OCI-LY7 (cell line): ENCODE data around the gene SLC39A13. TPM values are rescaled to one million over a fixed set of nuclear protein-coding genes. Genes with fewer than 3 reads are reported as not detected.

Experiments used
- BruUV-seq: library from RNA; stranded (reverse); fragments of 400-500 nt; replicated peaks from 2 replicates; lab custom pipeline; 2021; lab: Mats Ljungman, UMichigan
- CTCF ChIA-PET: fragments of 300-600 bp; sonication (Branson Sonifier 250); formaldehyde crosslinking; loops from one replicate; lab custom pipeline; 2022; ENCODE audit warnings: antibody characterized with exemption; ENCODE audit not compliant: unreplicated experiment; lab: Charles Lee
- POLR2A ChIA-PET: fragments of 300-600 bp; sonication (Branson Sonifier 250); formaldehyde crosslinking; loops from one replicate; lab custom pipeline; 2022; ENCODE audit warnings: antibody characterized with exemption; lab: Charles Lee
- DNase-seq: peaks from one replicate; pipeline ENCODE4 v3.0.0-alpha.2; 2015; ENCODE audit warnings: low spot score
- H2AFZ ChIP-seq: fragments of 200-600 bp; sonication (generic), shearing (Covaris generic); 2 replicates; pipeline ENCODE4 v1.6.1; 2014; ENCODE audit warnings: mild to moderate bottlenecking, antibody characterized with exemption, low read length, moderate library complexity
- H3K27ac ChIP-seq: fragments of 200-600 bp; sonication (generic); 2 replicates; pipeline ENCODE4 v1.5.1; 2014; ENCODE audit warnings: mixed run types, low read depth, mild to moderate bottlenecking, moderate library complexity, low read length, inconsistent platforms; ENCODE audit not compliant: poor library complexity, severe bottlenecking
- H3K36me3 ChIP-seq: fragments of 200-600 bp; sonication (generic); 2 replicates; pipeline ENCODE4 v1.6.1; 2014; ENCODE audit warnings: mild to moderate bottlenecking, antibody characterized with exemption, low read length, moderate library complexity, mixed read lengths; ENCODE audit not compliant: insufficient read depth
- H3K4me1 ChIP-seq: fragments of 200-600 bp; sonication (generic); 2 replicates; pipeline ENCODE4 v1.5.1; 2014; ENCODE audit warnings: mild to moderate bottlenecking, low read length; ENCODE audit not compliant: insufficient read depth, poor library complexity, severe bottlenecking
- H3K4me2 ChIP-seq: fragments of 200-600 bp; sonication (generic); 2 replicates; pipeline ENCODE4 v1.6.1; 2014; ENCODE audit warnings: mild to moderate bottlenecking, low read length
- H3K4me3 ChIP-seq: fragments of 200-600 bp; sonication (generic); 2 replicates; pipeline ENCODE4 v1.5.1; 2014; ENCODE audit warnings: mild to moderate bottlenecking, low read depth, low read length; ENCODE audit not compliant: poor library complexity, severe bottlenecking
- H3K79me2 ChIP-seq: fragments of 200-600 bp; sonication (generic); 2 replicates; pipeline ENCODE4 v1.6.1; 2016; ENCODE audit warnings: low read depth, mild to moderate bottlenecking, low read length, moderate library complexity, mixed read lengths; ENCODE audit not compliant: insufficient read depth
- H3K9me2 ChIP-seq: fragments of 200-600 bp; sonication (generic); 2 replicates; pipeline ENCODE4 v1.6.1; 2016; ENCODE audit warnings: mild to moderate bottlenecking, low read length, mixed read lengths; ENCODE audit not compliant: insufficient read depth
- H3K9me3 ChIP-seq: fragments of 200-600 bp; sonication (generic); 2 replicates; pipeline ENCODE4 v1.6.1; 2014; ENCODE audit warnings: mild to moderate bottlenecking, mixed run types, low read length, mixed read lengths
- H4K20me1 ChIP-seq: fragments of 200-600 bp; sonication (generic); 2 replicates; pipeline ENCODE4 v1.6.1; 2014; ENCODE audit warnings: mild to moderate bottlenecking, antibody characterized with exemption, low read length, moderate library complexity, mixed read lengths; ENCODE audit not compliant: insufficient read depth
- CTCF ChIP-seq: fragments of 200-600 bp; sonication (generic); conservative IDR thresholded peaks from 2 replicates; pipeline ENCODE4 v1.5.1; 2014; ENCODE audit warnings: mild to moderate bottlenecking, antibody characterized with exemption, low read length, moderate library complexity, mixed read lengths
- EZH2phosphoT487 ChIP-seq: fragments of 200-600 bp; sonication (generic); IDR thresholded peaks from 2 replicates; pipeline ENCODE4 v1.6.1; 2018; ENCODE audit warnings: low read depth, borderline replicate concordance, mild to moderate bottlenecking, mixed run types, antibody characterized with exemption, low read length, moderate library complexity, mixed read lengths
- intact Hi-C: fragments of 100-400 bp; cut with micrococcal nuclease; formaldehyde crosslinking; loops from one replicate; pipeline ENCODE4 v1.10.0; 2022; ENCODE audit not compliant: unreplicated experiment
- total RNA-seq, 2 experiments: library from RNA; depleted of rRNA in 1 of 2; stranded (reverse); fragments of >200 nt in 1 of 2; shearing (Covaris generic) in 1 of 2; gene quantifications; 2 replicates each; pipeline ENCODE4 v1.2.3, GENCODE V29; 2014 to 2022

The SLC39A13 gene
- total RNA-seq, 2 experiments from 2014 or later = 30.5 to 31.8 TPM

DNA sequence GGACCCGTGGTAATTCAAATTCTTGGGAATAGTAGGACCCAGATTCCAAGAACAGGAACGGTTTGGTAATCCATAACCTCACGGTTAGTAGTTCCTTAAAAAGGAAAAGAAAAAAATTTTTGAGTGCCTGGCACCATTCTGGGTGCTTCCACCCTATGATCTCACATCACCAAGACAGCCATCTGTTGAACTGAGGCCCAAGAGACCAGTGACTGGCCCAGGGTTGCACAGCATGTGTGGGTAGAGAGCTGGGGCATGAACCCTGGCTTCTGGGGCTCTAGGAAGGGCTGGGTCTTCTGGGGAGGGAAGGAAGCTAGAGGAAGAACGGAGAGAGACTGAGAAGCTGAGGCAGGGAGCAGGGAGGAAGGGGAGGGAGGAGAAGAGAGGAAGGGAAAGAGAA is 25.3 kb upstream of the SLC39A13 start:
- H3K9me3 ChIP-seq = no peaks in the 10 kb centered on the region
- intact Hi-C loops = no loop called here
- POLR2A ChIA-PET = no interaction called here
- H3K4me1 ChIP-seq = peaks cover 13% of the 10 kb centered on the region
- no TSS peak for BruUV-seq
- no peak overlapping the region for H3K4me3 ChIP-seq
- no peak overlapping the region for H3K4me2 ChIP-seq
- H3K36me3 ChIP-seq = no peaks in the 10 kb centered on the region
- no peaks in the 10 kb centered on the region for H3K9me2 ChIP-seq
- no peak overlapping the region for H2AFZ ChIP-seq
- H4K20me1 ChIP-seq = no peaks in the 10 kb centered on the region
- no peak for DNase-seq
- no peak overlapping the region for H3K27ac ChIP-seq
- H3K79me2 ChIP-seq = peaks cover 3% of the 10 kb centered on the region; the same call in 1 of the 2 replicates
- CTCF ChIA-PET = no interaction called here
- TF ChIP-seq CTCF (no peak), EZH2phosphoT487 (no peak)

- no peak for TF ChIP-seq CTCF
- TF ChIP-seq EZH2phosphoT487 = no peak
- ChIA-PET CTCF (no interaction called here), POLR2A (no interaction called here)
- H3K9me3 ChIP-seq = no peaks in the 10 kb centered on the region
- H3K36me3 ChIP-seq = no peaks in the 10 kb centered on the region
- no TSS peak for BruUV-seq
- H3K4me3 ChIP-seq = no peak overlapping the region
- no peaks in the 10 kb centered on the region for H3K79me2 ChIP-seq
- H3K9me2 ChIP-seq = no peaks in the 10 kb centered on the region
- H3K27ac ChIP-seq = no peak overlapping the region
- DNase-seq = no peak
- peaks cover 3% of the 10 kb centered on the region for H3K4me1 ChIP-seq
- intact Hi-C loops = no loop called here
- H2AFZ ChIP-seq = no peak overlapping the region
- no peak overlapping the region for H3K4me2 ChIP-seq
- no peaks in the 10 kb centered on the region for H4K20me1 ChIP-seq
These were observed 23.9 kb upstream of the SLC39A13 start for GRCh38 chr11:47384498-47384897.

DNA sequence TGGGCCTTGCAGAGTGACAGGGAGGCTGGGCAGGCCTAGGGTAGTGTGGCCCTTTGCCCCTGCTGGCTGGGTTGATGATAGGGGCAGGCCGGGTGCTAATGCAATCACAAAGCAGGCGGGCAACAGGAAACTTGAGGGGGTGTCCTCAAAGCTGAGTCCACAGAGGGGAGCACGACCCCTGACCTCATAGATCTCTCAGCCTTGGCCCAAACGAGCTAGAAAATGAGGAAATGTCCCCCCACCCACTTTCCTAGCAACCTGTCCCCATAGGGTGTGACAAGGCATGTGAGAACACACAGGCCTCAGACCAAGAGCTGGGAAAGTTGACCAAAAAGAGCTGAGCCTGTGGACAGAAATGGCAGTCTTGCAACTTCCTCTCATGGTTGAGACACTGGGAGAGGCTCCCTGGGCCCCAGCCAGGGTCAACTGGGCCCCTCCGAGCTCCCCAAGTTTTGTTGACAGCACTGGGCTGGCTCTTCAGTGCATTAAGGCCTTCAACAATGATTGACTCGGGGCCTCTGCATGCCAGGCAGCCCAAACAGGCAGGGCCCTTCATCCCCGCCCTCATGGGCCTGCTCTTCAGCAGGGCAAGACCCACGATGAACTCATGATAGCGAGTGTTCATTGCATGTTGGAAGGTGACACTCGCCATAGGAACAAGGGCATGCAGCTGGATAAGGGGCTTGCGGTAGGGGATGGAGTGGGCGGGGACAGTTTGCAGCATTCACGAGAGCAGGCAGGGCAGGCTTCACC is 20.3 kb upstream of the SLC39A13 start:
- Histone ChIP-seq H4K20me1 (no peaks in the 10 kb centered on the region), H3K79me2 (no peaks in the 10 kb centered on the region), H3K4me3 (no peak overlapping the region), H2AFZ (no peak overlapping the region), H3K4me1 (peaks cover 12% of the 10 kb centered on the region), H3K27ac (no peak overlapping the region), H3K9me2 (no peaks in the 10 kb centered on the region), H3K4me2 (no peak overlapping the region), H3K9me3 (no peaks in the 10 kb centered on the region), H3K36me3 (no peaks in the 10 kb centered on the region)
- no TSS peak for BruUV-seq
- ChIA-PET CTCF (no interaction called here), POLR2A (interaction anchor here (0.6 to 1.2 kb wide), 3 partner anchors 10 to 188 kb away, joined by 3 to 8 read pairs (median 3); partner anchors contain the start of gene SPI1)
- intact Hi-C loops = no loop called here
- DNase-seq = no peak
- no peak for TF ChIP-seq EZH2phosphoT487
- no peak for TF ChIP-seq CTCF
